ENCODE data around the gene TEX53. TPM values are rescaled to one million over a fixed set of nuclear protein-coding genes. Genes with fewer than 3 reads are reported as not detected.

TEX53 gene
- total RNA-seq, result not detected

- ChIA-PET CTCF (interaction anchor here (1.0 kb wide), 1 partner anchor 252 kb away, joined by 4 read pairs; no protein-coding TSS in a partner anchor), POLR2A (no interaction called here)
Observed at GRCh38 chr9:114657705-114658104, at the start of gene TEX53. Gene TEX53, minus strand, starts transcription at chr9:114657805. Its CDS starts 31 bp downstream, at chr9:114657774.

GRCh38 chr9:114706711-114707110, 49.1 kb upstream of the TEX53 start:
- ChIA-PET POLR2A (no interaction called here), CTCF (interaction anchor here (0.8 kb wide), 2 partner anchors 9 to 24 kb away, joined by 3 to 5 read pairs; partner anchors contain the start of gene TEX48)

- POLR2A ChIA-PET, result no interaction called here
Observed at GRCh38 chr9:114701988-114702387, 44.4 kb upstream of the TEX53 start.

GRCh38 chr9:114697951-114698351, 40.3 kb upstream of the TEX53 start:
- CTCF ChIA-PET, result interaction anchor here (0.9 to 1.8 kb wide), 5 partner anchors 9 to 310 kb away, joined by 3 to 5 read pairs (median 5); no protein-coding TSS in a partner anchor

More at GRCh38 chr9:114701988-114702387, 44.4 kb upstream of the TEX53 start:
- CTCF ChIA-PET, result no interaction called here

GRCh38 chr9:114696814-114697544, 39.4 kb upstream of the TEX53 start:
- ChIA-PET POLR2A (interaction anchor here (1.0 kb wide), 1 partner anchor 25 kb away, joined by 4 read pairs; no protein-coding TSS in a partner anchor), CTCF (interaction anchor here (0.6 to 1.3 kb wide), 5 partner anchors 8 to 315 kb away, joined by 3 to 5 read pairs (median 4); partner anchors contain the start of gene TEX48)

More at GRCh38 chr9:114697951-114698351, 40.3 kb upstream of the TEX53 start:
- POLR2A ChIA-PET, result interaction anchor here (0.7 to 1.0 kb wide), 2 partner anchors 24 to 211 kb away, joined by 3 to 4 read pairs; no protein-coding TSS in a partner anchor

- ChIA-PET POLR2A (interaction anchor here (0.8 to 1.0 kb wide), 2 partner anchors 196 to 199 kb away, joined by 4 read pairs; no protein-coding TSS in a partner anchor), CTCF (interaction anchor here (0.6 to 1.8 kb wide), 7 partner anchors 11 to 312 kb away, joined by 3 to 7 read pairs (median 4); no protein-coding TSS in a partner anchor)
Observed at GRCh38 chr9:114695948-114696347, 38.3 kb upstream of the TEX53 start.

- ChIA-PET POLR2A (interaction anchor here (0.9 to 1.0 kb wide), 2 partner anchors 197 to 295 kb away, joined by 3 to 4 read pairs; no protein-coding TSS in a partner anchor), CTCF (interaction anchor here (0.6 to 1.8 kb wide), 7 partner anchors 9 to 311 kb away, joined by 3 to 7 read pairs (median 4); no protein-coding TSS in a partner anchor)
Observed at GRCh38 chr9:114694719-114695269, 37.2 kb upstream of the TEX53 start.

- CTCF ChIA-PET, result interaction anchor here (1.5 to 4.7 kb wide), 4 partner anchors 12 to 310 kb away, joined by 4 to 26 read pairs (median 6); partner anchors contain the start of gene TEX48
- POLR2A ChIA-PET, result no interaction called here
Observed at GRCh38 chr9:114694146-114694545, 36.5 kb upstream of the TEX53 start.

GRCh38 chr9:114693248-114693855, 35.7 kb upstream of the TEX53 start:
- ChIA-PET CTCF (interaction anchor here (1.8 to 4.7 kb wide), 2 partner anchors 11 to 26 kb away, joined by 5 to 26 read pairs; partner anchors contain the start of gene TEX48), POLR2A (interaction anchor here (0.6 kb wide), 1 partner anchor 236 kb away, joined by 6 read pairs; no protein-coding TSS in a partner anchor)

GRCh38 chr9:114691956-114692295, 34.3 kb upstream of the TEX53 start:
- ChIA-PET POLR2A (interaction anchor here (0.5 to 2.0 kb wide), 5 partner anchors 12 to 304 kb away, joined by 3 to 6 read pairs (median 4); partner anchors contain the start of gene AKNA), CTCF (interaction anchor here (1.1 to 4.7 kb wide), 5 partner anchors 10 to 219 kb away, joined by 4 to 26 read pairs (median 6); partner anchors contain the start of gene TEX48)

- POLR2A ChIA-PET, result interaction anchor here (0.5 to 2.0 kb wide), 9 partner anchors 11 to 303 kb away, joined by 3 to 6 read pairs (median 3); partner anchors contain the start of gene AKNA
- CTCF ChIA-PET, result interaction anchor here (0.9 to 4.7 kb wide), 8 partner anchors 9 to 220 kb away, joined by 3 to 26 read pairs (median 4); partner anchors contain the start of gene TEX48
Observed at GRCh38 chr9:114691046-114691955, 33.7 kb upstream of the TEX53 start.

- POLR2A ChIA-PET, result interaction anchor here (1.0 to 2.0 kb wide), 2 partner anchors 205 to 299 kb away, joined by 3 to 6 read pairs; no protein-coding TSS in a partner anchor
- CTCF ChIA-PET, result interaction anchor here (0.9 to 4.7 kb wide), 6 partner anchors 8 to 216 kb away, joined by 3 to 26 read pairs (median 4); partner anchors contain the start of gene TEX48
Observed at GRCh38 chr9:114690308-114690707, 32.7 kb upstream of the TEX53 start.

GRCh38 chr9:114689813-114690212, 32.2 kb upstream of the TEX53 start:
- CTCF ChIA-PET, result interaction anchor here (1.1 to 4.7 kb wide), 2 partner anchors 8 to 209 kb away, joined by 3 to 26 read pairs; partner anchors contain the start of gene TEX48
- POLR2A ChIA-PET, result interaction anchor here (0.7 kb wide), 1 partner anchor 49 kb away, joined by 3 read pairs; no protein-coding TSS in a partner anchor

- ChIA-PET POLR2A (interaction anchor here (0.7 kb wide), 2 partner anchors 50 to 234 kb away, joined by 3 read pairs; no protein-coding TSS in a partner anchor), CTCF (interaction anchor here (1.1 to 1.2 kb wide), 2 partner anchors 8 to 210 kb away, joined by 3 to 5 read pairs; no protein-coding TSS in a partner anchor)
Observed at GRCh38 chr9:114688909-114689610, 31.5 kb upstream of the TEX53 start.

GRCh38 chr9:114688379-114688778, 30.8 kb upstream of the TEX53 start:
- ChIA-PET CTCF (interaction anchor here (1.2 to 1.3 kb wide), 2 partner anchors 9 to 224 kb away, joined by 3 to 5 read pairs; no protein-coding TSS in a partner anchor), POLR2A (interaction anchor here (0.7 kb wide), 1 partner anchor 235 kb away, joined by 3 read pairs; no protein-coding TSS in a partner anchor)

GRCh38 chr9:114687034-114687433, 29.4 kb upstream of the TEX53 start:
- POLR2A ChIA-PET, result no interaction called here

GRCh38 chr9:114685951-114686350, 28.3 kb upstream of the TEX53 start:
- CTCF ChIA-PET, result interaction anchor here (0.6 to 2.0 kb wide), 5 partner anchors 9 to 223 kb away, joined by 3 to 5 read pairs (median 4); no protein-coding TSS in a partner anchor
- POLR2A ChIA-PET, result no interaction called here

More at GRCh38 chr9:114687034-114687433, 29.4 kb upstream of the TEX53 start:
- CTCF ChIA-PET, result interaction anchor here (1.3 kb wide), 1 partner anchor 225 kb away, joined by 3 read pairs; no protein-coding TSS in a partner anchor

Data from activated CD8-positive, alpha-beta memory T cell treated with anti-CD3 and anti-CD28 coated beads for 36 hours (primary cell).